K562 (cell line): ENCODE results near the gene PRKCE. TPM values are rescaled to one million over a fixed set of nuclear protein-coding genes. Genes with fewer than 3 reads are reported as not detected.
A peak's percentile ranks its signal among the peaks of the same experiment; 100 is the strongest.

Experiments
- ATAC-seq: fragments of 200-7000 bp; cut with Tn5 transposase; 3 replicates; pipeline ENCODE4 v1.9.1; 2020; ENCODE audit warnings: moderate library complexity
- BruUV-seq: library from RNA; stranded (reverse); fragments of 400-500 nt; replicated peaks from 2 replicates; lab custom pipeline; 2021; lab: Mats Ljungman, UMichigan
- CTCF ChIA-PET: fragments of 300-600 bp; formaldehyde crosslinking; extraction: SDS; loops from one replicate; lab custom pipeline; 2021; ENCODE audit warnings: low intra/inter-chr PET ratio; lab: Yijun Ruan, JAX
- POLR2A ChIA-PET: fragments of 300-600, 350-650 bp; sonication (Branson Sonifier 250); formaldehyde crosslinking; extraction: SDS; loops from one replicate; lab custom pipeline; 2021; ENCODE audit warnings: antibody characterized with exemption, inconsistent platforms; lab: Yijun Ruan, JAX
- DNase-seq, 4 experiments: peaks; one replicate each; pipeline versions ENCODE4 v3.0.0 to v3.0.0-alpha.2; 2011 to 2018; ENCODE audit warnings: low spot score in 3 of 4, mixed read lengths in 3 of 4; ENCODE audit errors: extremely low read depth in 1 of 4
- FAIRE-seq: peaks from 2 replicates; lab custom pipeline; 2011; peaks lifted over from hg19 to GRCh38; lab: Jason Lieb, UNC
- H2AFZ ChIP-seq: 2 replicates; pipeline ENCODE4 v1.6.0; 2011; ENCODE audit warnings: low read depth, low read length, control low read depth, inconsistent platforms
- H3K27ac ChIP-seq: fragments of 200-600 bp; 3 replicates; pipeline ENCODE4 v1.8.0; 2011; ENCODE audit warnings: low read depth, mild to moderate bottlenecking, control low read depth, inconsistent platforms, low read length, moderate library complexity, mixed read lengths; ENCODE audit errors: extremely low read depth
- H3K27me3 ChIP-seq, 2 experiments: fragments of 300-600 bp in 1 of 2; 2 replicates in 1 of 2; 3 replicates in 1 of 2; pipeline versions ENCODE4 v1.6.0 to v1.8.0; 2011; ENCODE audit warnings: inconsistent platforms in 2 of 2, low read length in 2 of 2, mild to moderate bottlenecking in 1 of 2, mixed read lengths in 1 of 2, moderate library complexity in 1 of 2; ENCODE audit not compliant: control insufficient read depth in 2 of 2, insufficient read depth in 2 of 2
- H3K36me3 ChIP-seq: fragments of 300-600 bp; 3 replicates; pipeline ENCODE4 v1.8.0; 2011; ENCODE audit warnings: mild to moderate bottlenecking, low read length, inconsistent platforms; ENCODE audit not compliant: control insufficient read depth, insufficient read depth
- H3K4me1 ChIP-seq, 2 experiments: fragments of 200-600 bp in 1 of 2; replicated peaks in 1 of 2; 2 replicates in 1 of 2; 3 replicates in 1 of 2; pipeline versions ENCODE4 v1.5.1 to v1.8.0; 2011; ENCODE audit warnings: inconsistent platforms in 2 of 2, low read length in 2 of 2, mild to moderate bottlenecking in 1 of 2, mixed read lengths in 1 of 2, moderate library complexity in 1 of 2; ENCODE audit not compliant: control insufficient read depth in 2 of 2, insufficient read depth in 2 of 2
- H3K4me2 ChIP-seq: 2 replicates; pipeline ENCODE4 v1.6.1; 2011; ENCODE audit warnings: low read length, control low read depth, inconsistent platforms, mixed read lengths; ENCODE audit not compliant: insufficient read depth
- H3K4me3 ChIP-seq: fragments of 200-600 bp; sonication (generic), shearing (Covaris generic); 2 replicates; pipeline ENCODE4 v1.5.1; 2016; ENCODE audit warnings: control low read depth, inconsistent platforms
- H3K79me2 ChIP-seq: fragments of 200-600 bp; 3 replicates; pipeline ENCODE4 v1.8.0; 2011; ENCODE audit warnings: low read length, inconsistent platforms; ENCODE audit not compliant: control insufficient read depth, insufficient read depth
- H3K9ac ChIP-seq, 2 experiments: 2 replicates each; pipeline versions ENCODE4 v1.6.0 to v1.6.1; 2011; ENCODE audit warnings: low read depth in 2 of 2, low read length in 2 of 2, control low read depth in 1 of 2, inconsistent platforms in 1 of 2, mild to moderate bottlenecking in 1 of 2, mixed read lengths in 1 of 2; ENCODE audit not compliant: insufficient read depth in 1 of 2
- H3K9me1 ChIP-seq: one replicate; pipeline ENCODE4 v1.6.0; 2011; ENCODE audit warnings: inconsistent platforms, mild to moderate bottlenecking, low read length, moderate library complexity; ENCODE audit not compliant: control insufficient read depth, insufficient read depth
- H3K9me3 ChIP-seq: replicated peaks from 2 replicates; pipeline ENCODE4 v1.5.1; 2011; ENCODE audit warnings: low read depth, low read length, inconsistent platforms; ENCODE audit not compliant: control insufficient read depth, insufficient read depth
- H4K20me1 ChIP-seq: replicated peaks from 2 replicates; pipeline ENCODE4 v1.6.1; 2011; ENCODE audit warnings: low read length, inconsistent platforms, mixed read lengths; ENCODE audit not compliant: control insufficient read depth, insufficient read depth
- CEBPG ChIP-seq, 3 experiments: fragments of 200-800 bp in 1 of 3; sonication (Bioruptor generic) in 1 of 3; sonication (generic) in 1 of 3; formaldehyde crosslinking in 1 of 3; IDR thresholded peaks in 2 of 3; conservative IDR thresholded peaks in 1 of 3; 2 replicates each; pipeline versions ENCODE4 v1.6.1 to v1.8.0; 2016 to 2022; ENCODE audit warnings: missing compliant biosample characterization in 2 of 3, missing genetic modification characterization in 2 of 3, mild to moderate bottlenecking in 1 of 3, missing genetic modification reagents in 1 of 3
- MBD2 ChIP-seq: sonication (generic); IDR thresholded peaks from 2 replicates; pipeline ENCODE4 v1.6.1; 2016; ENCODE audit warnings: low read depth, borderline replicate concordance
- POLR2G ChIP-seq: fragments of 200-400 bp; formaldehyde crosslinking; IDR thresholded peaks from 2 replicates; pipeline ENCODE4 v1.6.1; 2017; ENCODE audit warnings: low read depth, mild to moderate bottlenecking, antibody characterized with exemption, low read length, moderate library complexity
- RBFOX2 ChIP-seq: fragments of 200-400 bp; formaldehyde crosslinking; IDR thresholded peaks from 2 replicates; pipeline ENCODE4 v1.6.1; 2017; ENCODE audit warnings: low read depth, mild to moderate bottlenecking, low read length, moderate library complexity
- SIN3B ChIP-seq: fragments of 450-650 bp; IDR thresholded peaks from 2 replicates; pipeline ENCODE4 v1.6.1; 2017; ENCODE audit warnings: low read depth, mild to moderate bottlenecking, moderate library complexity
- TRIM24 ChIP-seq, 2 experiments: fragments of 450-650 bp; IDR thresholded peaks; 2 replicates each; pipeline ENCODE4 v1.6.1; 2016
- WGBS: fragments of 100-300 bp; shearing (Covaris generic); methylation state at CpG from one replicate; pipeline ENCODE4 v1.1.6; 2016; ENCODE audit warnings: low coverage, mixed read lengths; ENCODE audit not compliant: insufficient coverage; ENCODE audit errors: missing lambda C conversion rate; 5-methylcytosine and 5-hydroxymethylcytosine counted together
- in situ Hi-C: fragments of 300-500 bp; cut with MboI; formaldehyde crosslinking; loops from 4 replicates; pipeline ENCODE4 v1.15.0; 2018; ENCODE audit warnings: inconsistent platforms, mixed read lengths
- intact Hi-C: fragments of 100-400 bp; cut with micrococcal nuclease; formaldehyde crosslinking; loops from 2 replicates; pipeline ENCODE4 v1.14.2; 2022
- polyA plus RNA-seq, 8 experiments: library from polyadenylated mRNA; depleted of rRNA in 4 of 8; stranded (reverse) in 5 of 8; unstranded in 3 of 8; fragments of >200 nt; fragmentation: Nextera tagmentation in 2 of 8; fragmentation: Illumina TruSeq in 1 of 8; extraction: Ambion mirVana in 2 of 8; extraction: Trizol in 1 of 8; gene quantifications; 2 replicates each; pipeline versions ENCODE4 v1.2.1 to v1.2.3, GENCODE V29; 2011 to 2014; ENCODE audit warnings: inconsistent platforms in 1 of 8, missing spikeins in 1 of 8
- total RNA-seq, 7 experiments: library from RNA; depleted of rRNA in 6 of 7; stranded (reverse); fragments of >200 nt in 6 of 7; fragmentation: Illumina TruSeq in 2 of 7; extraction: Trizol in 2 of 7; gene quantifications; 2 replicates each; pipeline versions ENCODE4 v1.2.1 to v1.2.3, GENCODE V29; 2011 to 2021; ENCODE audit warnings: low replicate concordance in 1 of 7
- TF ChIP-seq, protein P1 (sequence below): sonication (generic); formaldehyde crosslinking; IDR thresholded peaks from 2 replicates; pipeline ENCODE4 v1.8.0; 2022; ENCODE audit warnings: mild to moderate bottlenecking, low read depth, missing genetic modification reagents

The PRKCE gene
- total and polyA plus RNA-seq, 9 of the 15 experiments (the other 6 are each of a cell fraction or from before 2014, with no cell fraction given) = 0.06 to 1.0 (median 0.22) TPM; not detected in 1

DNA sequence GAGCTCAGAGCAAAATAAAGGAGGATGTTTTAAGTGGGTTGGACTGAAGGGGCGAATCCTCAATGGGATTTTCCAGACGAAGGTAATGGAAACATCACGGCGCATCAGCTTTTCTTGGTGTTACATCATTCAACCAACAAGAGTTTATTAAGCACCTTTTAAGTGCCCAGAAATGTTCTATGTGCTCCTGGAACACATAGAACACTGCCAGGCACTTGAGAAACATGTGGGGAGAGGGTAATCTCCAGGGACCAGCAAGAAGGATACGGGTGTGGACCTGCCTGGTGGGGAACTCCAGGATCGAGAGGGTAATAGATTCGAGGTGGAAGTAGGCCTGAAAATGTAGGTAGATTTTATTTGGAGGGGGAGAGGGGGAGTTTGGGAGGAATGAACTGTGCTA is 168.6 kb downstream of the PRKCE start:
- 17% methylated on average over 7 of the region's 7 CpGs for WGBS
- FAIRE-seq (no peak), ATAC-seq (no peak), DNase-seq (no peak)
- H3K4me2 ChIP-seq = no peak overlapping the region
- H3K9me1 ChIP-seq = no peaks in the 10 kb centered on the region
- H3K9ac ChIP-seq = no peak overlapping the region
- H3K27me3 ChIP-seq = peaks cover 2 to 31% of the 10 kb centered on the region in 2 experiments; a peak in 2 of 5 replicates
- no peaks in the 10 kb centered on the region for H3K79me2 ChIP-seq
- TF ChIP-seq TRIM24 (IDR thresholded peaks at IDR 0.05) (peak in 1 of 2 experiments; percentile 48; a peak in 1 of 4 replicates), MBD2 (no peak), RBFOX2 (no peak), CEBPG (CRISPR knock-in tag; IDR thresholded peaks at IDR 0.05) (0 out of 2 replicates have a peak, but pooled peaks have one; percentile 8), CEBPG (tag; conservative IDR thresholded peaks at IDR 0.05 in 1 of 2, IDR thresholded peaks at IDR 0.05 in 1 of 2) (no peak; a peak in 1 of 4 replicates), SIN3B (no peak), POLR2G (no peak)
- TF ChIP-seq, protein P1, sequence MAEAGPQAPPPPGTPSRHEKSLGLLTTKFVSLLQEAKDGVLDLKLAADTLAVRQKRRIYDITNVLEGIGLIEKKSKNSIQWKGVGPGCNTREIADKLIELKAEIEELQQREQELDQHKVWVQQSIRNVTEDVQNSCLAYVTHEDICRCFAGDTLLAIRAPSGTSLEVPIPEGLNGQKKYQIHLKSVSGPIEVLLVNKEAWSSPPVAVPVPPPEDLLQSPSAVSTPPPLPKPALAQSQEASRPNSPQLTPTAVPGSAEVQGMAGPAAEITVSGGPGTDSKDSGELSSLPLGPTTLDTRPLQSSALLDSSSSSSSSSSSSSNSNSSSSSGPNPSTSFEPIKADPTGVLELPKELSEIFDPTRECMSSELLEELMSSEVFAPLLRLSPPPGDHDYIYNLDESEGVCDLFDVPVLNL (CRISPR knock-in tag) = no peak
- no peak overlapping the region for H3K27ac ChIP-seq
- no peaks in the 10 kb centered on the region for H3K36me3 ChIP-seq
- H3K9me3 ChIP-seq = no peaks in the 10 kb centered on the region
- intact Hi-C loops (no loop called here), in situ Hi-C loops (no loop called here)
- H3K4me1 ChIP-seq = no peaks in the 10 kb centered on the region; a peak in 2 of 5 replicates
- no peaks in the 10 kb centered on the region for H4K20me1 ChIP-seq
- BruUV-seq = no TSS peak
- ChIA-PET POLR2A (interaction anchor here (0.8 kb wide), 1 partner anchor 11 kb away, joined by 3 read pairs; no protein-coding TSS in a partner anchor), CTCF (no interaction called here)
- H2AFZ ChIP-seq = no peak overlapping the region
- H3K4me3 ChIP-seq = no peak overlapping the region
